ENCODE measurements around the gene MICU1. TPM values are rescaled to one million over a fixed set of nuclear protein-coding genes. Genes with fewer than 3 reads are reported as not detected.

The MICU1 gene
- total RNA-seq, 6 experiments from 2014 or later = 54.7 to 62.7 (median 59.8) TPM

DNA sequence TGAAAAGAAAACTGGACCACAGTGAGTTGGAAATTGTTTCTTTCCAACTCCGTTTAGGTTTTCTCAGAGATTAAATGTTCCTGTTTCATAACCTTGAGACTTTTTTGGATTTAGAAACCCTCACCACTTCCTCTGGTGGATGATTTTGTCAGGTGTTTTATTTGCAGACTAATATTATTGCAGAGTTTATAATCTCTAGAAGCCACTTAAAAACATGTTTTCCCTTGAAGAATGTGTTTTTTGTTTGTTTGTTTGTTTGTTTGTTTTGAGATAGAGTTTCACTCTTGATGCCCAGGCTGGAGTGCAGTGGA is 520 bp upstream of the MICU1 start:
- peak overlapping the region; percentile 97 for H3K4me3 Mint-ChIP-seq
- no peak for DNase-seq
- H3K36me3 Mint-ChIP-seq (ENCODE audit: low read depth) = 0 out of 2 replicates have a peak, but pooled peaks cover 4% of the 10 kb centered on the region
- peak overlapping the region; percentile 88 for H3K27ac Mint-ChIP-seq
- TF ChIP-seq, protein P1, sequence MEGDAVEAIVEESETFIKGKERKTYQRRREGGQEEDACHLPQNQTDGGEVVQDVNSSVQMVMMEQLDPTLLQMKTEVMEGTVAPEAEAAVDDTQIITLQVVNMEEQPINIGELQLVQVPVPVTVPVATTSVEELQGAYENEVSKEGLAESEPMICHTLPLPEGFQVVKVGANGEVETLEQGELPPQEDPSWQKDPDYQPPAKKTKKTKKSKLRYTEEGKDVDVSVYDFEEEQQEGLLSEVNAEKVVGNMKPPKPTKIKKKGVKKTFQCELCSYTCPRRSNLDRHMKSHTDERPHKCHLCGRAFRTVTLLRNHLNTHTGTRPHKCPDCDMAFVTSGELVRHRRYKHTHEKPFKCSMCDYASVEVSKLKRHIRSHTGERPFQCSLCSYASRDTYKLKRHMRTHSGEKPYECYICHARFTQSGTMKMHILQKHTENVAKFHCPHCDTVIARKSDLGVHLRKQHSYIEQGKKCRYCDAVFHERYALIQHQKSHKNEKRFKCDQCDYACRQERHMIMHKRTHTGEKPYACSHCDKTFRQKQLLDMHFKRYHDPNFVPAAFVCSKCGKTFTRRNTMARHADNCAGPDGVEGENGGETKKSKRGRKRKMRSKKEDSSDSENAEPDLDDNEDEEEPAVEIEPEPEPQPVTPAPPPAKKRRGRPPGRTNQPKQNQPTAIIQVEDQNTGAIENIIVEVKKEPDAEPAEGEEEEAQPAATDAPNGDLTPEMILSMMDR (IDR thresholded peaks at IDR 0.05) = no peak
- H3K4me1 Mint-ChIP-seq (ENCODE audit: low read depth) = peaks cover 15% of the 10 kb centered on the region
- H3K9me3 Mint-ChIP-seq = no peaks in the 10 kb centered on the region
- H3K27me3 Mint-ChIP-seq (ENCODE audit: insufficient read depth) = no peaks in the 10 kb centered on the region

DNA sequence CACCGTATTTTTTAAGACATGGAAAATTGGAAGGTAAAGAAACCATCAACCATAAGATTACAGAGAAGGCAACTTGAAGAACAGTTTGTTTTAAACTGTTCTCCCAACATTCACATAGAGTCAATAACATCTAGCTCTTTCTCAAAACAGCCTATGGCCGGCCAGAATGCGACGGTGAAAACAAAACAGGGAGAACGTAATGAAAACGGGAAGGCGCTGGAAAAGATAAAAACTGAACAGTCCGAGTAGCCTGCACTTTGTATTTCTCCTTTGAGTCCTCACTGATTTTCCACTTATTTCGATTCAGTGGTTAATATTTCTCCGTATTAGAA is 637 bp downstream of the MICU1 start:
- TF ChIP-seq, protein P1 (IDR thresholded peaks at IDR 0.05) = no peak
- DNase-seq = no peak
- Mint-ChIP-seq H3K27ac (peak overlapping the region; percentile 88), H3K4me1 (ENCODE audit: low read depth) (peaks cover 15% of the 10 kb centered on the region), H3K4me3 (peak overlapping the region; percentile 97), H3K36me3 (ENCODE audit: low read depth) (0 out of 2 replicates have a peak, but pooled peaks cover 4% of the 10 kb centered on the region), H3K9me3 (no peaks in the 10 kb centered on the region), H3K27me3 (ENCODE audit: insufficient read depth) (no peaks in the 10 kb centered on the region)

DNA sequence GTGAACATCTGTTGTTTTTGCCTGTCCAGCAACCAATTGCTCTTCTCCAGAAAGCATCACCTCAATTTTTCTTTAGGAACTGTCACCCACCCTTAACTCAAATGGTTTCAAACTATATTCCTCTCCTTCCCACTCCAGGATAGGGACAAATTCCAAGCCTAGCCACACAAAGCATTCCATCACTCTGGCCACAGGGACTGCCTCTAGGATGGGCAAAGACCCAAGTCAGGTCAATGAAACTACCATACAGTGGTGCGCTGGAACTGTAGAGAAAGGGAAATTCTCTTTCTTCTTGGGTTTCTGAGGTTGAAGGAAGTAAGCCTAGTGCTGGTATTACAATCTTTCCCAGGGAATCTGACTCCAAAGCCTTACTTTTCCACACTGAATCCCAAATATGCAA is 3.6 kb downstream of the MICU1 start:
- H3K9me3 Mint-ChIP-seq = no peaks in the 10 kb centered on the region
- DNase-seq = no peak
- H3K4me1 Mint-ChIP-seq (ENCODE audit: low read depth) = peaks cover 15% of the 10 kb centered on the region
- TF ChIP-seq, protein P1 (IDR thresholded peaks at IDR 0.05) = no peak
- H3K4me3 Mint-ChIP-seq = no peak overlapping the region
- no peaks in the 10 kb centered on the region for H3K27me3 Mint-ChIP-seq (ENCODE audit: insufficient read depth)
- peaks cover 4% of the 10 kb centered on the region; the same call in 1 of the 2 replicates for H3K36me3 Mint-ChIP-seq (ENCODE audit: low read depth)
- H3K27ac Mint-ChIP-seq = no peak overlapping the region

DNA sequence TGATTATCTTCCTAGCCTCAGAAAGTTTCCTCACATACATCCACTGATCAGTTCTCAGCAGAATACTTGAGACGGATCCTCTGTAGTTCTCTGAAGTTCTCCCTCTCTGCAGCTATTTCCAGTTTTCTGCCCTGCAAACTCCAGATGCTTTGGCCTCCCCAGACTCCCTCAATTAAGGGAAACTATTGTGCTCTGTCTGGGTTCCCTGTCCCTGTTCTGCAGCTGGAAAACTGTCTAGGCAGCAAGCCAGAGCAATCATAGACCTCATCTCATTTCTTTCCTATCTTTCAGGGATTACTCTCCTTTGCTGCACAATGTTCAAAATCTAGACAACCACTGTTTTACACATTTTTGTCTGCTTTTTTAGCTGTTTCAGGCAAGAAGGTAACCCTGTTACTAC is 9.2 kb downstream of the MICU1 start:
- DNase-seq = no peak

DNA sequence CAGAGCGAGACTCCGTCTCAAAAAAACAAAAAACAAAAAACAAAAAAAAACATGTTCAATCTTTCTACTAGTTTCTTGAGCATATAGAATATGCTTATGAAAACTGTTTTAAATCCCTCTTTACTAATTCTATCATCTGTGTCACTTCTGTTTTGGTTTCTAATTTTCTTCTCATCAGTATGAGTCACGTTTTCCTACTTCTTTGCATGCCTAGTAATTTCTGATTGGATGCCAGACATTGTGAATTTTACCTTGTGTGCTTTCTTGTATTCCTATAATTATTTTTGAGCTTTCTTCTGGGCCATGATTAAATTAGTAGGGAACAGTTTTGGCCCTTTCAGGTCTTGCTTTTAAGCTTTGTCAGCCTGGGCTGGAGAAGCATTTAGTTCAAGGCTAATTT is 9.9 kb downstream of the MICU1 start:
- TF ChIP-seq, protein P1 (IDR thresholded peaks at IDR 0.05) = no peak
- H3K27ac Mint-ChIP-seq = peak overlapping the region; percentile 1; the same call in 1 of the 2 replicates
- peaks cover 2% of the 10 kb centered on the region; the same call in 1 of the 2 replicates for H3K27me3 Mint-ChIP-seq (ENCODE audit: insufficient read depth)
- H3K36me3 Mint-ChIP-seq (ENCODE audit: low read depth) = peaks cover 16% of the 10 kb centered on the region
- DNase-seq = no peak
- H3K4me3 Mint-ChIP-seq = no peak overlapping the region
- H3K4me1 Mint-ChIP-seq (ENCODE audit: low read depth) = peaks cover 27% of the 10 kb centered on the region
- H3K9me3 Mint-ChIP-seq = peaks cover 6% of the 10 kb centered on the region

More for the DNA sequence above, 9.2 kb downstream of the MICU1 start:
- Mint-ChIP-seq H3K27me3 (ENCODE audit: insufficient read depth) (peaks cover 2% of the 10 kb centered on the region; the same call in 1 of the 2 replicates), H3K27ac (no peak overlapping the region), H3K9me3 (peaks cover 6% of the 10 kb centered on the region), H3K4me3 (no peak overlapping the region), H3K4me1 (ENCODE audit: low read depth) (peaks cover 24% of the 10 kb centered on the region), H3K36me3 (ENCODE audit: low read depth) (peaks cover 16% of the 10 kb centered on the region)
- TF ChIP-seq, protein P1 (IDR thresholded peaks at IDR 0.05) = no peak
